SKM-1 (cell line): Measurements from ENCODE around the gene CIB4.
"Not testable (repeated sequence)": the region's sequence is repeated elsewhere in the genome, so short reads cannot be mapped to it uniquely, and the experiment has no call there.

Experiments
- DNase-seq: peaks from one replicate; lab custom pipeline; 2025; ENCODE audit not compliant: unreplicated experiment; lab: John Stamatoyannopoulos, UW

Gene CIB4

DNA sequence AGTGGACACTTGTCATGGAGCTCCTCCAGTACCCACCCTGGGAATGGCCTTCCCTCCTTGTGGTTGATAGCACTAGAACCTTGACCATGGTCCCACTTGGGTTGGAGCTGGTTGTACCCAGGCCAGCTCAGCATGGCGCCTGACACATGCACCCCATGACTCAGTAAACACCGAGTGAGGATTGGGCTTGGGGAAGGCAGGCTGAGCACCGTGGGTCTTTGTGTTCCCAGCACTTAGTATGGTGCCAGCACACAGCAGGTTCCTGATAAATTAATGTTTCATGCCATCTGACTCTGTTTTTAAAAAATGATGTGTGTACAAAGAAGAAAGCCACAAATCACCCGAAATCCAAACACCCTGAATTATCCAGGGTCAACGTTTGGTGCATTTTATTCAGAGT lies 69.8 kb downstream of the CIB4 start:
- no peak for DNase-seq

DNA sequence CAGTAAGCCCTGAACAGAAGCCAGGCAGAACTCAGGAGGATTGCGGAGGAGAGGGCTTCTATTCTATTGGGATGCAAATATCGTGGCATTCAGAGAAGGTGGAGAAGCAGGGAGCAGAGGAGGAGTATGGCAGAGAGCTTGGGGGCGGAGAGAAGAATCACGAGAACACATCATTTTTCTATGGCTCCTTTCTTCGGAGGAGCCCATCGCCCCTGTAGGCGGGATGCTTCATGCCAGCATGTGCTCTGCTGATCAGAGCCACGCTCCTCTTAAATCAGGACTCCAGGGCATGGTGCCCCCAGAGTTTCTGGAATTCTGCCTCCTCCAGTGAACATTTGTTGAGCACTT lies 71.1 kb downstream of the CIB4 start:
- no peak for DNase-seq

DNA sequence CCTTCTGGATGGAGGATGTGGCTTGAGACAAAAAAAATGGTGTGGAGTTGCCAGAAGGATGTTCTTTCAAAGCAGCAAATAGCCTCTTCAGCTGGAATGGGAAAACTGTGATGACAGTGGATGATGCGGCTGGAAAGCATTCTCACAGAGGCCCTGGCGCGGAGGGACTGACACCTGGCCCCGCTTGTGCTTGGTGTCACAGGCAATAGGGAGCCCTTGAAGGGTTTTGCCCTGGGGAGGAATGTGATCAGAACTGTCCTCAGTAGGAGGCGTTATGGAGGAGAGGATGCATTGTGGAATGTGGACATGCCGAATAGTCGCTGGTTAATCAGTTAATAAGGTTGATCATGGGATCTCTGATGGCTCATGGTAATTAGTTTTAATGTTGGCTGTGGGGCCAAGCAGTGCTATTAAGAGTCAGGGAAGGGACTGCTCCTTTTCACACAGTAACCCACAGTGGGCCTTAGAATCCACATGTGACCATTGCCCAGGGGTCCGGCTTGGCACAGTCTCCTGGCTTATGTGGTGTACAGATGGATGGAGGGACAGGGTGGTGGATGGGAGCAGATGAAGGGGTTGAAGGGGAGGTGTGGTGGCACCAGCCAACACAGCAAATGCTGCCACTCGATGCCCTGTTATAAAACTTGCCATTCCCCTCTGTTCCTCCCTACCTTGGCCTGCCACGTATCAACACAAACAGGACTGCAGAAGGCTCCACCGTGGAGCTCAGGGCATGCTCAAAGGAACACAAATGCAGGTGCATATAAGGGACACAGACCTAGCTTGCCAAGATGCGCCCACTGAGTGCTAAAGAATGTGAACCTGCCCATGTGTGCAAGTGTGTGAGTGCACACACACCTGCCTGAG lies 71.7 kb downstream of the CIB4 start:
- no peak for DNase-seq

DNA sequence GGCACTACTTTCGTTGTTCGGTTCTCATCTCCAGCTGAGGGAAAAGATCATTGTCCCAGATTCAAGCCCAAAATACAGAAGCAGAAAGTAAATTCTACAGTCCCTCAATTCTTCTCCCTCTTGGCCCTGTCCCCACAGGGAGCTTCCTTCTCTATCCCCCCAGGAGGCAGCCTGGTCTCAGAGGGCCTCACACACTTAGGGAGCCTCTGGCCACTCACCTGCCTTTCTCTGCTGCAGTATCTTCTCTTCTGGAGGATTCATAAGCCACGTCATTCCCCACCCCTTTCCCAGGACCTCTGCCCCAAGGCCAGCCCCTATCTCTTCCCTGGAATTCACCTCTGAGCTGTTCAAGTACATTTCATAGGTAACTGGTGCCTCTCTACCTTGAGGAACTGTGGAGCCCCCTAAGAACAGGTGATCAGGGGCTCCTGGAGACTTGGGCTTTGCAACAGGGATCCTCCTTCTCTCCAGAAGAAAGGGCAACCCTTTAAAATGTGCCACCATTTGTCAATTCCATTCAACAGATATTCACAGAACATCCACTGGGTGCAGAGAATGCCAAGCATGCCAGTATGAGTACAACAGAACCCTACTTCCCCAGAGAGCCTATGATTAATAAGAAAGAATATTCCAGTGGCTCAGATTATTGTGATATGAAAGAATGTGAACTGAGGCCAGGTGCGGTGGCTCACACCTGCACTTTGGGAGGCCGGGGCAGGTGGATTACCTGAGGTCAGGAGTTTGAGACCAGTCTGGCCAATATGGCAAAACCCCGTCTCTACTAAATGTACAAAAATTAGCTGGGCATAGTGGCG lies 72.9 kb downstream of the CIB4 start:
- no peak for DNase-seq

DNA sequence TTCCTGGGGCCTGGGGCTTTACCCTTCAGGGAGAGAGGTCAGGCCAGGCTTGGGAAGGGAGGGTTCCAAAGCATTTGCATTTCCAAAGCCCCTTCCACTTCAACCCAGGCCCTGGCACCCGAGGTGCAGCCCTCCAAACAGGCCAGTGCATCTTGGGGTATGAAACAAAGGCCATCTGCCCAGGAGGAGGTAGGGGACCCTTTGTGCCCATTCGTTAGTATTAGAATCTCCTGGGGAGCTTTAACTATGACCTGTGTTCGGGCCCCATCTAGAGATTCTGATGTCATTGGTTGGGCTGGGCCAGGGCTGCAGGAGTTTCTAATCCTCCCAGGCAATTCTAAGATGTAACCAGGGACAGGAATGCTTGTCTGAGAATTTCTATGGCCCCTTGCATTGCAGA lies 73.6 kb downstream of the CIB4 start:
- no peak for DNase-seq

DNA sequence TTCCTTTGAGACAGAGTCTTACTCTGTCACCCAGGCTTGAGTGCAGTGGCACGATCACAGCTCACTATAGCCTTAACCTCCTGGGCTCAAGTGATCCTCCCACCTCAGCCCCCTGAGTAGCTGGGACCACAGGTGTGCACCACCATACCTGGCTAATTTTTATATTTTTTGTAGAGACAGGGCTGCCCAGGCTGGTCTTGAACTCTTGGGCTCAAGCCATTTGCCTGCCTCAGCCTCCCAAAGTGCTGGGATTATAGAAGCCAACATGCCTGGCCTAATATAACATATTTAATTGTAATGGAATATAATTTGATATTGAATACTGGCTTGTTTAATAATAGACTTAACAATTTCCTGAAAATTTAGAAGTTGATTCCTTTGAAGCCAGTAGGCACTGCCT lies 74.4 kb downstream of the CIB4 start:
- DNase-seq = not testable (repeated sequence)

DNA sequence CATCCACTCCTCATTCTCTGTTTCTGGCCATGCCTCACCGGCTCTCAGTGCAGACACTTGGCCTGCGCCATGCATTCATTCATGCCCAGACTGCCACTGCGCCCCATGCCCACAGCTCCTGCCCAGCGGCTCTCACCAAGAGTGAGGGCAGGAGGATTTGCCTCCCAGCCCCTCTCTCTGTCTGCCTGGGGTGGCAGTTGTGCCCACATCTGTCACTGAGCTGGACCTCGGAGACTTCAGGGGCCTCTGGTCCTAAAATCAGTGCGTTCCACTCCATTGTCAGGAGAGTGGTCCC lies 75.1 kb downstream of the CIB4 start:
- DNase-seq = no peak

DNA sequence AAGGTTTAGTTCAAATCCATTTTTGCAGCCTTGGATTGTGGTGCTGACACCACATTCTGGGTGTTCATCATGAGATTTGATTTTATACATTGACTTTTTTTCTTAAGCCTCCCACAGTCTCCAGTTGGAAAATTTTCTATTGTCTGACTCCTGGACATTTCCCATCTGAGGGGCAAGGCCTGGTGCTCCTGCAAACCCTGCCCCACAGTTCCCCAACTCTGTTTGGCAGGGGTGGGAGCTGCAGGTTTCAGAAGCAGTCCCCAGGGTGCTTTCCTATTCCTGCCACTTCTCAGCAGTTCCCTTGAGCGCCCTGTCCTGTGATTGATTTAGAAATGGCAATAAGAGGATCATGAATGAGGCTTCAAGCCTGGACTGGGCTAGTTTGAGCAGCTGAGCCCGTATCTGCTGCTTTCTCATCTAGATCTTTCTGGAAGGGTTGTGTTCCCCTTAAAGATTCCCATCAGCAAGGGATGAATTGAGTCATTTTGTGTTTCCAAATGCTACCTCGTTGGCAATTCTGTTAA lies 77.0 kb downstream of the CIB4 start:
- DNase-seq = no peak

DNA sequence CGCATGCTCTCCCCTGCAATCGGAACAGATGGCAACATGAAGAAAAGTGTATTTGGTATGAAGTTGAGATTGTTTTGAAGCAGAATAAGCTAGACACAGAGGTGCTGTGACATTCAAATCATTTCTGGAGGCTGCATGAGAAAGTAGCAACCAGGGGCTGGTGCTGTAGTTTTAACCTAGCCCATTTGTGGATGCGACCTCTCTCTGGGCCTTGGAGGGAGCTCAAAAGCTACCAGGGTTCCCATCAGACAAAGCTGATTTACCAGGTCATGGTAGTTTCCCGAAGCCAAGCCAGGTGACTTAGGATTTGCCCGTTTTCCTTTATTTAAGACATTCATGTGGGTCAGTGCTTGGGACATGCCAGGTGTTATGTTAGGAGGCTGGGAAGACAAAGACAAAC lies 77.5 kb downstream of the CIB4 start:
- DNase-seq = no peak

DNA sequence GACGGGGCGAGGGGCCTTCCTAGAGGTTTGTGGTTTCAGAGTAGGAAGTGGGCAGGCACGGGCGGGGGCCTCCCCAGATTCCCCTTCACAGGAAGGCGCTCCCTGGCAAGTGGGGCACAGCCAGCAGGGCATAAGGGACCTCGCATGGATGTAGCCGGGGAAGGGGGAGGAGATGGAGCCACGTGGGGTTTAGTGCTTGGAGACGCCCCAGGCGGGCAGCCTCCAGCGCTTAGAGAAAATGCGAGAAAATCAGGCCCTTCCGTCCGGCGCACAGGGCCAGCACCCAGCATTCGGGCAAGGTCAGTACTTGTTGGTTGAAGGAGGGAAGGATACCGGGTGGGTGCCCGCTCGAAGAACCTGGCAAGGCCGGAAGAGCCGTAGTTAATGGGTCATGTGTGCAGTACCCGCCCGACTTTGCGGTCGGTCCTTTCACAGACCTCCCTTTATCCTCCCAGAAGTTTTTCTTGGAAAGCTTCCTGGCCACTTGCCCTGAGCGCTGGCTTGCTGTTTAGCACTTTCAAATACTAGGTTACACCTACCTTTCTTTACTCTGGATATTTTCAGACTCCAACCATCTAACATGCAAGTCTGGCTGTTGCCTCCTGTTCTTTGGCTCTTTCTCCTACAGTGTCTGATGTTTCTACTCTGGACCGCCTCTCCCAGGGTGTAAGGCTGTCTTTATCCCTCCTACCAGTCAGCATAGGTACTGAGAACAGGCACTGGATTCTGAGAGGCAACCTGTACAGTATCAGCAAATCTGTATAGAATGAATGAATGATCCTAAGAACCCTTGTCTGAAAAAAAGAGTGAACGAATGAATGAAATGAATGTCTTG lies 78.1 kb downstream of the CIB4 start:
- DNase-seq = no peak

DNA sequence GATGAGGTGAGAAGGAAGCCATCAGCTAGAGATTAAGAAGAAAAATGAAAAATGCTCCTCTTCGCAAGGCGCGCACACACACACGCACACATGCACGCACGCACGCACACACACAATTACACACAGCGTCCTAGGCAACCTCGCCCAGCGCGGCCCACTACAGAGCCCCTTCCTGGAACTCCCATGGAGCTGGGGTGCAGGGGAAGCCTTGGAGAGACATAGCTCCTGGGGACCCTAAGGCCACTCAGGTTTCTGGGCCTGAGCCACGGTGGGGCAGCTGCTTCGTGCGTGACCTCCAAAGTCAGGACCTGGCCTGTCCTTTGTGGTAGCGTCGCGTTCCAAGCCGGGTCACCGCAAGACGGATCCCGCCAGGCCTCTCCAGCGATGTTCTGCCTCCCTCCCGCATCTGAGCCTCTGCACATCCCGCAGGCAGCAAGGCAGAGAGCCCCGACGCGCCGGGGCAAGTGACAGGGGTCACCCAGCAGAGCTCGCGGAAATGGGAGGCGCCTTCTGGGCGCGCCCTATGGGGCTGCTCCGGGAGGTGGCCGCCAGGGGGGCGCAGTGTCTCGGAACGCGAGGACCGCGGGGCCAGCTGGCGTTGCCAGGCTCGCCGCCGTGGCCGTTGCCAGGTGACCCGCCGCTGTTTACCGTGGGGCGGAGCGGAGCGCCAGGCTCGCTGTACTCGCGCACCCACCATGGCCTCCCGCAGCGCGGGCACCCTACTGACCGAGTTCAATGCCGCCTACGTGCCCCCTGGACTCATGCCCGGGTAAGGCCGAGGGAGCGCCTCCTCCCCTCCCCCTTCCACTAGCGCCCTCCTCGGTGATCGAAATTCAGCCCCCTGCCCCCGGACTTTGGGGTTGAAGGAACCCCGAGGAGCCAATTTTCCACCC lies 79.0 kb downstream of the CIB4 start:
- DNase-seq = no peak

DNA sequence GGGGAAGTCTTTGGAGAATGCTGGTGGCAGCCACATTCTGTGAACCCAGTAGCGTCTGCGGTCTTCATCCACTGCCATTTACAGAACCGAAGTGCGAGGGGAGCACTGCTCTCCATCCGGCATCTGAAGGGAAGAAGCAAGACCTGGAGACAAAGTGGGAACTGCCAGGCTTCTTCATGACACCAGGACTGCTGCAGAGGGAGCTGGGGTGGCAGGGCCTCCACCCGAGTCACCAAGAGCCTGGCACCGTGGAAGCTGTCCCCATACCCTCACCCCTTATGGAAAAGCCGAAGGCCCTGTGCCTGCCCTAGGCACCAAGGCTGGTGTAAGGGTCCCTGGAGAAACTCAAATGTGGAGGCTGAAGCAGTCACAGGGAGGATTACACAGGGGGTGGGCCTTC lies 79.8 kb downstream of the CIB4 start:
- DNase-seq = no peak

DNA sequence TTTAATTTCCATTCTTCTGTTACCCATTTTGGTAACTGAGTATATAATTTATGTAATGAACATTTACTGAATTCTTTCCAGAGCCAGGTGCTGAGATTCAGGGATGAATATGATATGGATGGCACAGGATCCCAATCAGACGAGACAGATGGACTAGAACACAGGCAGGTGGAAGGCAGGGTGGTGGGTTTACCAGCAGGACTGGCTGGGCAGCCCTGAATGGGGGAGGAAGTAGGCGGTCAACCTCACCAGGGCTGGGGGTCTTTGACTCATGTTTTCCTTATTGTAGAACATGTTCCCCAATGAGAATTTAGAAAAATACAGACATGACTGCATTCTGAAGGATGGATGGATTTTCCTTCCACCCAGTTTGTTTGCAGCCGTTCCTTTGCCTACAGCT lies 80.3 kb downstream of the CIB4 start:
- no peak for DNase-seq

DNA sequence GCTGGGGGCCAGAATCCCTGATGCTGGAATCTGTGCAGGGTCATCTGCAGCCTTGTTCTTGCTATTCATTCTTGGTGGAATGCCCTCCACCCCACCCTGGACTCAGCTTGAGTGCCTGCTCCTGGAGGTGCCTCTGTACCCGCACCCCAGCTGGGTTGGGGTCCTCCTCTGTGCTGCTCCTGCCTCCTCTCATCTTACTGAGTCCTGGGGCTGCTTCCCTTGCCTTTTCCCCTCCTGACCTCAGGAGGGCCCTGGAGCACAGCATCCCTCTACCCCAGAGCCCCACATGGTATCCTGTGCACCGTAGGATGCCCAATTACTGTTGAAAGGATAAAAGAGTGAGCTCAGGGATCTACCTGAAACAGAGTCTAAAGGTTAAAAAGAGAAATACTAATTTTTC lies 81.6 kb downstream of the CIB4 start:
- no peak for DNase-seq

DNA sequence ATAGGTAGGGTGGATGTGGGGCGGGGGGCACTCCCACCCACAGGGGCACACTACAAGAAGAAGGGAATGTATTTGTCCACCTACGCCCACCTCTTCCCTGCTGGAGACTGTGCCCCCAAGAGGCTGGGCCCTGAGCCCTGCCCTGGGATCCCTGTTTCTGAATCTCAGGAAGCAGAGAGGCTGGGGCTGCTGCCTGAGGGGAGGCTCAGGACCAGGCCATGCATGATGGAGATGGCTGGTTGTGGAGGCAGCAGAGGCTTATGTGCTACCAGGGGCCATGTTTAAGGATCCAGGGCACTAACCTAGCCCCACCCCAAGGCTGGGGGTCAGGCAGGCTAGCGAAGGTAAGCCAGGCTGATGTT lies 82.1 kb downstream of the CIB4 start:
- no peak for DNase-seq

DNA sequence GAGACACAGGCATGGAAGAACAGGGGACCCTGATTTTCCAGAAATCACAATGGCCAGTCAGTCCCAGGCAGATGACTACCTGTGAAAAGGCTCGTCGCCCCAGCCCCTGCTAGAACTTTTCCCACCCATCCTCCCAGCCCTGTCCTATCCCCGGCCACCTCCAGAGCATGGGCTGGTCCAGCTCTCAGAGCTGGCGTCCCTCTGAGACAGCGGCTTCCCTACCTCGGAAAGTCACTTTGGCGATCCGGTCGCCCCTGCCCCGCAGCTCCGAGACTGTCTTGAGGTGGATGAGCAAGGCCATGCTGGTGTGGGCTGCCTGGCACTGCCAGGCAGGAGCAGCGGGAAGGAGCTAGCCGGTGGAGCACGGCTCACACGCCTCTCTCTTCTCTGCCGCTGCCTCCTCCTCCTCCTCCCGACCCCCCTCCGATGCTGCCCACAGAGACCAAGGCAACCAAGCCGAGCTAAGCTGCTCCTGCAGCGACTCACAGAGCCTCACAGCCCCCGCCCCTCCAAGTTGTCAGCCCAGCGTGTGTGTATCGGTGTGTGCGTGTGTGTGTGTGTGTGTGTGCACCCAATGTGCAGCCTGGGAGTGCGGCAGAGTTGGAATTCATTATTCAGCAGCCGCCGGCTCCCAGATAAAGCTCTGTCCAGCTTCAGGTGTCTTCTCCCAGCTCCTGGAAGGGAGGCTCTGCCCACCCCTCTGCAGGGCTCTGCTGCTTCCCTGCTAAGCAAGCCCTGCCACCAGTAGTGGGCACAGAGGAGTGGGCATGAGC lies 82.7 kb downstream of the CIB4 start:
- no peak for DNase-seq

DNA sequence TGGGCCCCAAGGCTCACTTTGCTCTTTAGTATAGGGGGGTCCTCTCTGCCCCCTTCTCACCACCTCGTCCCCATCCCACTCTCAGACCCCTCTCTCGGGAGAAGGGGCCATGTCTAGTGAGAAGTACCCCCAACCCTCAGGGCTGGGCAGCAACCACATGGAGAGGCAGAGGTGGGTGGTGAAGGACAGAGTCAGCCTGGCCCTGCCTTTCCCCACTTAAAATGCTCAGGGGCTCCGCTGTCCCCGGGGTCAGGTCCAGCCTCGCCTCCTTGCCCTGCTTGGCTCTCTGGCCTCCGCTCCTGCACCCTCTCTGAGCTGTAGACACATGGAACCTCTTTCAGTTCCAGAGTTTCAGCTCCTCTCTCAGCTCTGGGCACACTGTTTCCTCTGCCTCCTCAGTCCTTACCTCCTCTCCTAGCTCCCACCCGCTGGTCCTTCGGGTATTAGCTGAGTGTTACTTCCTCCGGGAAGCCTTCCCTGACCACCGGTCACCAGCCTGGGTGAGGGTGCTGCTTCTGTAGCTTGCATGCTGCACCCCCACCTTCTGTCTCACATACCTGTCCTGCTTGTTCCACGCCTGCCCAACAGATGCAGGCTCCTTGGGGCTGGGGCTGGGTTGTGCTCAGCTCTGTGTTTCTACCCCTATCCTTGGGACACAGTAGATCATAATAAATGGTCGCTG lies 83.8 kb downstream of the CIB4 start:
- no peak for DNase-seq

DNA sequence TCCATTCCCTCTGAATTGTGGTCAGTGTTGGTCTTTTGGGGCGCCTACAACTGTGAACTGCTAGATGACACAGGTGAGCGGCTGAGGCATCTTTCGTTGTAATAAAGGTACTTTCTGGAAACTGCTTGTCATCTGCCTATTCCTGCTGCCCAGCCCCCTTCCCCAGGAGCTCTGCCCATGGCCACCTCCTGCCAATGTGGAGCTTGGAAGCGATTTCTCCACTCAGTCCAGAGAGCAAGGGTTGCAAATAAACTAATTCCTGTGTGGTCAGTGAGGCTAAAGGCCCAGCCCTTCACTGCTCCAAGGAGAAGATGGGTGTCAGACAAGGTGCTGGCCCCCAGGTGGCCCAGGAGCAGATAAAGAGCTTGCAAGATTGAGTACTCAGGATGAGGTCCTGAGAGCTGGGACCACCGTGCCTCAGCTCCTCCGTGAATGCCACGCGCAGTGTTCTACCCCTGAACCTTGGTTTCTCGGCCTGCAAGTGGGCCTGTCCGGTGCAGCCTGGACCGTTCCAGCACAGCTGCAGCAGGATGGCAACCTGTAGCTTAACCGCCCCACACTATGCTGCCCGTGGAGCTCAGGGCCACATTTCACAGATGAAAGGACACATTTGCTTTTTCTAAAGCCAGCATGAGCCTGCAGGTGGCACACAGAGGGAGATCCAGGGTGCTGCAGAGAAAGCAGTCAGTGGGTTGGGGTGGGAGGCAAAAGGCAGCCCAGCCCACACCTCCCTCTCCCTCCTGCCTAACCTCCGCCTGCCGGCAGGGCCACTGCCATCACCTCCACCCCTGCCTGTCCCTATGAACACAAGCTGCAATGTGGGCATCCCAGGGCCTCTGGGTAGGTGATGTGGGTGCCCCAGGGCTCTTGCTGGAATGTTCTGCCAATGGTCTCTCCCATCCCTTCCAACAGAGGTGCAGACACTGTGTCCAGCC lies 84.6 kb downstream of the CIB4 start:
- DNase-seq = no peak
